ENCODE measurements around the gene LACC1.

DNA sequence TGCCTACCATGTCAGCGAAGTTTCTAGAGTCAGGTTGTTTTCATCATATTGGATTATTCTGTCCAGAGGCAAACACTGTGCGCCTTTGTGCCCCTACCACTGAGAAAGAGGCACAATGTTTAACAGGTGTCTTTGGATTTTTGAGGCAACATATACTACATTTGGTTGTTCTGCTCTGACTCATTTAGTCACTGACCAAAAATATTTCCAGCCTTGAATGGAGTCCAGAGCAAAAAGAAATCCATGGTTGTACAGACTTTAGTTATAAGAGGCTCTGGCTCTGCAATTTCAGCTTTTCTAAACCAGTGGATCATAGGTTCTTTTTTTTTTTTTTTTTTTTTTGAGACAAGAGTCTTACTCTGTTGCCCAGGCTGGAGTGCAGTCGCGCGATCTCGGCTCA, 35.7 kb downstream of the LACC1 start:
- TF ChIP-seq POLR2A (IDR thresholded peaks at IDR 0.05), result no peak
- TF ChIP-seq, protein P1, sequence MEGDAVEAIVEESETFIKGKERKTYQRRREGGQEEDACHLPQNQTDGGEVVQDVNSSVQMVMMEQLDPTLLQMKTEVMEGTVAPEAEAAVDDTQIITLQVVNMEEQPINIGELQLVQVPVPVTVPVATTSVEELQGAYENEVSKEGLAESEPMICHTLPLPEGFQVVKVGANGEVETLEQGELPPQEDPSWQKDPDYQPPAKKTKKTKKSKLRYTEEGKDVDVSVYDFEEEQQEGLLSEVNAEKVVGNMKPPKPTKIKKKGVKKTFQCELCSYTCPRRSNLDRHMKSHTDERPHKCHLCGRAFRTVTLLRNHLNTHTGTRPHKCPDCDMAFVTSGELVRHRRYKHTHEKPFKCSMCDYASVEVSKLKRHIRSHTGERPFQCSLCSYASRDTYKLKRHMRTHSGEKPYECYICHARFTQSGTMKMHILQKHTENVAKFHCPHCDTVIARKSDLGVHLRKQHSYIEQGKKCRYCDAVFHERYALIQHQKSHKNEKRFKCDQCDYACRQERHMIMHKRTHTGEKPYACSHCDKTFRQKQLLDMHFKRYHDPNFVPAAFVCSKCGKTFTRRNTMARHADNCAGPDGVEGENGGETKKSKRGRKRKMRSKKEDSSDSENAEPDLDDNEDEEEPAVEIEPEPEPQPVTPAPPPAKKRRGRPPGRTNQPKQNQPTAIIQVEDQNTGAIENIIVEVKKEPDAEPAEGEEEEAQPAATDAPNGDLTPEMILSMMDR (IDR thresholded peaks at IDR 0.05), result no peak
